Measurements from ENCODE around the gene NBEA.
"Not testable (repeated sequence)": the region's sequence is repeated elsewhere in the genome, so short reads cannot be mapped to it uniquely, and the experiment has no call there.

The NBEA gene

DNA sequence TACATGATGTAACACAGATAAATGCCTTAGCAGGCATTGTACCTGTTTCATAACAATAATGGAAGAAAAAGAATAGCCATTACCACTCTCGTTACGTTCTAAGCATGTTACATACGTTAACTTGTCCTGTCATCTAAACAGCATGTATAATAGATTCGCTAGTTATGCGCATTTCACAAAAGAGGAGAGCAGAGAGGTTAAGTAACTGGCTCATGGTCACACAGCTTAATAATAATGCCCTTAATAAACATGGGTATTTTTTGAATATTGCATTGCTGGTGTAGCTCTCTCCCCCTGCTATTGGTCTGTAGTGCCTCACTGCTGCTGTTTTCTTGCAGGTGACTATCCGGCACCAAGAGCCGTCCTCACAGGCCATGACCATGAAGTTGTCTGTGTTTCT, 722.7 kb downstream of the NBEA start:
- no peak for DNase-seq (ENCODE audit: low spot score)

- no peak for DNase-seq (ENCODE audit: low spot score)
These were observed 727.3 kb downstream of the NBEA start for GRCh38 chr13:35669321-35669720.

DNA sequence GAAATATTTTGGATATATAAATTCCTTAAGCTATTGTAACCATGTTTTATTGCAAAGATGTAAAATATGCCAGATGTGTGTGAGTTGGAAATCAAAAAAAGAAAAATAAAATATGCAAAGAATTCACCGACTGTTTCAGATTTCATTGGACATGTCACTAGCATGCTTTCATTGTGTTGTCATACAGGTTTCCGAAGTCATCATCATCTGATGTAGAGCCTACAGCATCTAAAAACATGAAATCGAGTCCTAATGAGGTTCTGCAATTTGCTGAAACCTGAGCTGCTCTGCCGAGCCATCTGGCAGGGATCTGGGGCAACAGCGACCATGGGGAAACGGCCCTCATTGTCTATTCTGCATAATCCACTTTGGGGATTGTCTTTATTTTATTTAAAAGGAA, 730.5 kb downstream of the NBEA start:
- no peak for DNase-seq (ENCODE audit: low spot score)

GRCh38 chr13:35675651-35676050, 733.6 kb downstream of the NBEA start:
- no peak for DNase-seq (ENCODE audit: low spot score)

GRCh38 chr13:35677863-35678262, 735.8 kb downstream of the NBEA start:
- not testable (repeated sequence) for DNase-seq (ENCODE audit: low spot score)

DNA sequence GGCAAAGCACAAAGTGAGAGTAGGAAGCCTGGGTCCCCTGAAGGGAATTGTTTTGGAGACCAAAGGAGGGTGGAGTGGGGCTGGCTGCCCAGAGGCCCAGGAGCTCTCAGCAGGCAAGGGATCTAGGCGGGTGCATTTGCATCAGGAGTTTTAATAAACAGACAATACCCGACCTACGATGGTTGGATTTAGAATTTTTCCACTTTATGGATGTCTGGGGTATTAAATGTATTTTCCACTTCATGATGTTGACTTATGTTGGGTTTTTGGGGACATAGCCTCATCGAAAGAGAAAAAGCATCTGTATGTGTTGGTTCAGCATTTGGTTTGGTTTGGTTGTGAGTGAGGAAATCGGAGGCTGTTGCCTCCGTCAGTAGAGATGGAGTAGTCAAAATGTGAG, 739.6 kb downstream of the NBEA start:
- no peak for DNase-seq (ENCODE audit: low spot score)

DNA sequence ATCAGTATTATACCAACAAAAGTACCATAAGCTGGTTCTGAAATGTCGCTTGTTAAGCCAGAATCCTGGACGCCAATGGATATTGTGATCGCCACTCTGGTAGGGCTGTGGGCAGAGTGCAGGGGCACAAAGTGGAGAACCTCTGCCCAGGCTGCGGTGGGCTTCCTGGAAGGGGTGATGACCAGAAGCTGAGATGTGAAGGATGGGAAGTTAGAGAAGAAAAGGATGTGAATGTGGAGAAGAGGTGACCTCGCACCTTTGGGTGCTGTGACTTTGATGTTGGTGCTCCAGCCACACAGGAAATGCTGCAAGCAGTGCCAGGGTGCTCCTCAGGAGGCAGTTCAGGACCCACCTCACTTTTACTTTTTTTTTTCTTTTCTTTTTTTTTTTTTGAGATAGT, 742.4 kb downstream of the NBEA start:
- DNase-seq (ENCODE audit: low spot score) = no peak

- no peak for DNase-seq (ENCODE audit: low spot score)
These were observed 745.3 kb downstream of the NBEA start for GRCh38 chr13:35687336-35687735.

- no peak for DNase-seq (ENCODE audit: low spot score)
These were observed 748.6 kb downstream of the NBEA start for GRCh38 chr13:35690581-35691207.

- DNase-seq (ENCODE audit: low spot score) = no peak
These were observed 751.2 kb downstream of the NBEA start for GRCh38 chr13:35693134-35693784.

DNA sequence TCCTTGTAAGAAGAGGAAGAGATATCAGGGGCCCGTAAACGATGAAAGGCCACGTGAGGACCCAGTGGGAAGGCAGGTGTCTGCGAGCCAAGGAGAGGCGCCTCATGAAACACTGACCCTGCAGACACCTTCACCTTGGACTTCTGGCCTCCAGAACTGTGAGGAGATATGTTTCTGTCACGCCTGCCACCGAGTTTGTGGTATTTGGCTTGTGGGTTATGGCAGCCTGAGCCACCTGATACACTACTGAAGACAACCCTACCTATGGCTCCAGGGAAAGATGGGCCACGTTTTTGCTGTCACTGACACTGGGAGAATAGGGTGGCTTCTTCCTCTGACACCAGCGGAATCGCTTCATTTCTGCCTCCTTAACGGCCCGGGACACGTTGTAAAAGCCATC, 752.0 kb downstream of the NBEA start:
- no peak for DNase-seq (ENCODE audit: low spot score)

DNA sequence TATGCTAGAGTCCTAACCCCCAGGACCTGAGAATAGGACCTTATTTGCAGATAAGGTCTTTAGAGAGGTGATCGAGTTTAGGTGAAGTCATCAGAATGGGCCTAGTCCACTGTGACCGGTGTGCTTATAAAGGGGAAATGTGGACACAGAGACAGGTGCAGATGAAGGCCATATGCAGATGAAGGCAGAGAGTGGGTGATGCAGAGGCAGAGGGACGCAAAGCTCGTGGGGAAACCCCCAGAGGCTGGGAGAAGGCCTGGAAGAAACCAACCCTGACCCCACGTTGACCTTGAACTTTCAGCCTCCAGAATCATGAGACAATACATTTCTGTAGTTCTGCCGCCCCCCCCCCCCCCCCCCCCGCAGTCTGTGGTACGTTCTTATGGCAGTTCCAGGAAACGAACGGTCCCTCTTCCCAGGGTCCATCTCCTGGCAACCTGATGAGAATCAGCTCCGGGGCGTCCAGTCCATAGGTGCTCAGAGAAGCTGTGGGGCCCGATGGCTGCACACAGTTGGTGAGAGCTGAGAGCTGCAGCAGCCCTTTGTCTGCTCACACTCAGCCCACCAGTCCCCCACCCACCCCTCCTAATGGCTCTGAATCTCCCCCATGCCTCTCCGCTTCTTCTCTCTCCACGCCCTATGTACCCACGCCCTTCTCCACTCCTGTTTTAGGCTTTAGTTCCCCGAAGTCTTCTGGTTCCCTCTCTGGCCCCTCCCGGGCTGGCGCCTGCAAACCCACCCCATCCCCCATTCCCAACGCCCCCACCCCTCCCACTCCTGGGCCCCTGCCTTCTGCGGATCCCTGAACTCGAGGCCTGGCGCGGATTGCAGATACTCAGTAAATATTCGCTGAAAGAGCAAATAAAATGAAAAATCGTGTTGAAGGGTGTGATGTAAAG, 752.7 kb downstream of the NBEA start:
- no peak for DNase-seq (ENCODE audit: low spot score)

GRCh38 chr13:35695448-35695770, 753.3 kb downstream of the NBEA start:
- DNase-seq (ENCODE audit: low spot score) = no peak

DNA sequence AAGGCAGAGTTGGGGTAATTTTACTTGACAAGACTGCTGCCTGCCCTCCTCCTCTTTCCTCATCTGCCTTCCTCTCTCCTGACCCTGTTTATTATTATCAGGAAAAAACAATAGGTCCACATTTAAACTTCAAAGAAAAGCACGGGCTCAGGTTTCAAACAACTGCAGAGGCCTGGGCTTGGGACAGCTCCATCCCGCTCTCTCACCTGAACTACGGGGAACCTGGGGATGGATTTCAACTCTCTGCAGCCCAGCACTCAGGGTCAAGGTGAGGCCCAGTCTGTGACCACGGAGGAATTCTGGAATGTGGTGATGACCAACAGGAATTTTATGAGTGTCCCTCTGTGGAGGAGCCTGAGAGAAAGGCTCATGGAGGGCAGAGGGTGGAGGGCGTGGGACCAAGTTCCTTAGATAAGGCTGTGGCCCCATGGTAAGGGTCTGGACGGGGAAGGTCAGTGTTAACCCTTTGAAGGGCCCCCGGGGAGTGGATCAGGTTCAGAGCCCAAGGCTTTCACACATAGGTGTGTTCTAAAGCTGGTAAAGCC, 755.2 kb downstream of the NBEA start:
- DNase-seq (ENCODE audit: low spot score) = no peak

- DNase-seq (ENCODE audit: low spot score) = no peak
These were observed 757.0 kb downstream of the NBEA start for GRCh38 chr13:35698911-35699576.

DNA sequence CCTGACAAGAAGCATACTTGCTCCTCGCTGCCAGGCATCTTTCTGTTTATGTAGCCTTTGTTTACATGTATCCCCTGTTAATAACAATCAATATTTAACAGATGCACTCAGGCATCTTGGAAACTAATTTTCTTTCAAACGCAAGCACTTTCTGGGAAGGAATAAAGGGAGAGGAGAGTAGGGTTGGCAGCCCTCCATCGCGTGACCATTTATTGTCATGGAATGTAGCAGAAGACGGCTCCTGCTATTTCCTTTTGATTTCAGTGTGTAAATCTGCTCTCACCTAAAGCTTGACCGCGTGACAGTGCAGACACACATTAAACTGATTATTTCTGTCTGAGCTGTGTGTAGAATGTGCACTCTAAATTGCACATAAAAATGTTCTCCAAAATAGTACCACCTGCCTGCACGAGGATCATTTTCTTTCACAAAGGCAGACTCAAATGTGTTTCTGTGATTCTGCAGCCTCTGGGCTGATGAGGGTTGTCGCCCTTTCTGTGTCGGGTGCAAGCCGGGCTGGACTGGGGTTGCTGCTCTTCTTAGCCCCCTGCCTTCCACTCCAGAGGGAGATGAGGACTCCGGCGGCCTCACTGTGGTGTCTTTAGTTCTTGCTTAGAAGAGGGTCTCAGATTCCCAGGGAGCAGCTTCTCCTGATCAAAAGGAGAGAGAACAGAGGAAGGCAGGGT, 757.9 kb downstream of the NBEA start:
- DNase-seq (ENCODE audit: low spot score) = no peak

DNA sequence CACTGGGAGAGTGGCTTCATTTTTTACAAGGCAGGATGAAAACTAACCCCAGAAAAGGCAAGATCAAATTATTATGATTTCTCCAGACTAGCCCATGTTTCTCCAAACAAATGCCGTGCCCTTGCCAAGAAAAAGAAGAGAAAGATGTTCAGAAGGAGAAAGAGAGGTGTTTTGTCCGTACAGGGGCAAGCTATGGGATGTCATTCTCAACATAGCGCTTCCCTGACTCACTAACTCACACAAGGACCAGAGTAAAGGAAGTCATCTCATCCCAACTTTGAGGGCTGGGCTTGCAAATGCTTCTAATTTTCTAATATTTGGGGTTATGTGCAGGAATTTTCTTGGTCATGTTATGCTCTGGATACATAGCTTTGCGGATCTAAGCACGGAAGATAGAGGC, 758.6 kb downstream of the NBEA start:
- DNase-seq (ENCODE audit: low spot score) = no peak

- DNase-seq (ENCODE audit: low spot score) = no peak
These were observed 760.2 kb downstream of the NBEA start for GRCh38 chr13:35702316-35702715.

GRCh38 chr13:35703061-35703460, 761.0 kb downstream of the NBEA start:
- DNase-seq (ENCODE audit: low spot score) = no peak

- DNase-seq (ENCODE audit: low spot score) = no peak
These were observed 762.3 kb downstream of the NBEA start for GRCh38 chr13:35704331-35704730.

DNA sequence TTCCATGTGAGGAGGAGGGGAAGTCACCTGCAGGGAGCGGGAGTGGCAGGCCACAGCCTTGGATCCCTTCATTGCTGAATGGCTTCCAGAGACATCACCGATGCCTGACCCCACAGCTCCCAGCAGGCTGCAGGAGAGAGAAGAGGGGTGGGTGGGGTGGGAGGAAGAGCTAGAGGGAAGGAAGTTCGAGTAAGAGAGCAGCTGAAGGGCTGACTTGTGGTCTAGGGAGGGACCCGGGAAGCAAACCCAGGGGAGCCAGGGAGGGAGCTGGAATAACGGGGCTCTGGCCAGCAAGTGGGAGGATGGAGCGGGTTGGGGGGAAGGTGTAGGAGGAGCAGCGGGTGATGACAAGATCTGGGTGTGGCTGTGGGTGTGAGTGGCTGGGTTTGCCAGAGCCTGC, 764.2 kb downstream of the NBEA start:
- DNase-seq (ENCODE audit: low spot score) = no peak

- no peak for DNase-seq (ENCODE audit: low spot score)
These were observed 764.7 kb downstream of the NBEA start for GRCh38 chr13:35706721-35707120.
